ENCODE measurements around the gene UPK2. TPM values are rescaled to one million over a fixed set of nuclear protein-coding genes. Genes with fewer than 3 reads are reported as not detected.
A peak's percentile ranks its signal among the peaks of the same experiment; 100 is the strongest.

The UPK2 gene
- total and polyA plus RNA-seq, 5 experiments from 2014 or later: 0.22 to 0.52 TPM; not detected in 3

- H3K4me1 Mint-ChIP-seq: peaks cover 33 to 60% (median 54%) of the 10 kb centered on the region in 4 donors
- DNase-seq: peak in 1 of 10 donors; percentile 43
- H3K27ac Mint-ChIP-seq: peak overlapping the region; percentile 96 to 100 (median 100)
- H3K27me3 Mint-ChIP-seq: peaks cover 0 to 2% (median 0%) of the 10 kb centered on the region in 5 donors
- H3K9me3 Mint-ChIP-seq: peaks cover 0 to 2% (median 0%) of the 10 kb centered on the region in 9 donors
- H3K4me3 Mint-ChIP-seq: peak overlapping the region; percentile 93 to 99 (median 96)
- peak; percentile 0 to 13 for ATAC-seq
- peaks cover 2 to 8% (median 4%) of the 10 kb centered on the region in 3 donors for H3K36me3 Mint-ChIP-seq
- POLR2A ChIA-PET: interaction anchor here (0.6 to 8.8 kb wide), 14 partner anchors 8 to 493 kb away, joined by 3 to 52 read pairs (median 6); partner anchors contain the start of genes CENATAC, KMT2A, RPS25 and TRAPPC4
Observed at GRCh38 chr11:118928870-118929500, 27.1 kb upstream of the UPK2 start.

GRCh38 chr11:118929501-118930093 is 26.5 kb upstream of the UPK2 start:
- Mint-ChIP-seq H3K27ac (peak overlapping the region; percentile 94 to 100 (median 100)), H3K27me3 (peaks cover 0 to 2% (median 0%) of the 10 kb centered on the region in 5 donors), H3K9me3 (peaks cover 0 to 2% (median 0%) of the 10 kb centered on the region in 9 donors), H3K4me1 (peaks cover 31 to 57% (median 51%) of the 10 kb centered on the region in 4 donors), H3K4me3 (peak overlapping the region; percentile 90 to 99 (median 96)), H3K36me3 (peaks cover 0 to 5% (median 0%) of the 10 kb centered on the region in 3 donors)
- POLR2A ChIA-PET: interaction anchor here (0.6 to 8.8 kb wide), 20 partner anchors 8 to 494 kb away, joined by 3 to 52 read pairs (median 4); partner anchors contain the start of genes CENATAC, KMT2A, RPS25 and TRAPPC4
- peak; percentile 63 to 94 (median 84) for DNase-seq
- ATAC-seq: peak; percentile 29 to 31

DNA sequence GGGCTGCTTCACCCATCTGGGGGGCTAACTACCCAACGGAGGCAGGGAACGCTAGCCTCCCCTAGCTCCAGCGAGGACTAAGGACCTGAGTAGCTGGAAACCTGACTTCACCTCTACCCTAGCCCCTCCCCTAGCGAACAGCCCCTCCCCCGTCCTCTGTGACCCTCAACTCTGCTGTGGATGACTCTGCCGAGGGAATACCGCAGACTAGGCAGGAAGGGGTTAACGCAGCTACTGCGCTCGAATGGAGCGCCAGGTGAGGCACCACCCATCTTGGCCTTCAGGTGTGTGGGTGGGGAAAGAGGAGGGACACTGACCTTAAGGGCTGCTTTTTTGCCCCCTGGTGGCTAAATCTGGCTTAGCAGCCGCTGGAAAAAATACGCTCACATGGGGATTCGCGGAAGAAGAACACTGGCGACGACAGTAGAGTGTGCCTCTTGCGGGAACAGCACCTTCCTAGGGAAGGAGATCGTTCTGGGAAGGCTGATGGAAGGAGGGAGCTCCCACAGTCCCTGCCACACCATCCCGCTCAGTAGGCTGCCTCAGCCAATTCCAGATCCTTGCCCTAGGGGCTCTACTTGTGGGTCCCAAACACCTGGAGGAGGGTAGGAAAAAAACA is 25.9 kb upstream of the UPK2 start:
- peak overlapping the region; percentile 90 to 99 (median 96) for H3K4me3 Mint-ChIP-seq
- DNase-seq: peak; percentile 72 to 95 (median 88)
- H3K27me3 Mint-ChIP-seq: peaks cover 0 to 2% (median 0%) of the 10 kb centered on the region in 5 donors
- H3K27ac Mint-ChIP-seq: peak overlapping the region; percentile 94 to 100 (median 100)
- H3K9me3 Mint-ChIP-seq: peaks cover 0 to 2% (median 0%) of the 10 kb centered on the region in 9 donors
- H3K4me1 Mint-ChIP-seq: peaks cover 31 to 58% (median 51%) of the 10 kb centered on the region in 4 donors
- H3K36me3 Mint-ChIP-seq: peaks cover 0 to 5% (median 0%) of the 10 kb centered on the region in 3 donors
- POLR2A ChIA-PET: interaction anchor here (0.6 to 8.8 kb wide), 19 partner anchors 11 to 494 kb away, joined by 3 to 52 read pairs (median 5); partner anchors contain the start of genes CENATAC, KMT2A, RPS25 and TRAPPC4
- ATAC-seq: peak; percentile 21 to 24

DNA sequence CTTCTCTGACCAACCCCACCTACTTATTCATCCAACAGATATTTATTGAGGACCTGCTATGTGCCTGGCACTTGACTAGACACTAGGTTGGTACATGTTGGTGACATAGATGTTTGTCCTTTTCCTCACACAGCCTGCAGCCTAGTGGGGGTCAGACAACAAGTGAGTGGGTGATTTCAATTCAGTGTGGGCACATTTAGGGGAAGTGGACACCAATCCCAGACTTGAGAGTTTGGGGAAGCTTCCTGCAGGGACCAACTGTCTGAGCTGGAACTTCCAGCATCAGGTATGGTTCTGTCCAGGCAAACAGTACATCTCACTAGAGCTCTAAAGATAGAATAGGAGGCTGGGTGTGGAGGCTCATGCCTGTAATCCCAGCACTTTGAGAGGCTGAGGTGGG is 24.5 kb upstream of the UPK2 start:
- ATAC-seq (no peak), DNase-seq (no peak)
- H3K4me1 Mint-ChIP-seq: peaks cover 26 to 56% (median 48%) of the 10 kb centered on the region in 4 donors
- no peaks in the 10 kb centered on the region for H3K9me3 Mint-ChIP-seq
- peak overlapping the region; percentile 94 to 100 (median 100) for H3K27ac Mint-ChIP-seq
- H3K36me3 Mint-ChIP-seq: no peaks in the 10 kb centered on the region
- POLR2A ChIA-PET: interaction anchor here (1.1 to 5.9 kb wide), 4 partner anchors 10 to 242 kb away, joined by 3 to 50 read pairs (median 6); no protein-coding TSS in a partner anchor
- peak overlapping the region in 5 of 10 donors; percentile 20 to 97 (median 31) for H3K4me3 Mint-ChIP-seq
- no peaks in the 10 kb centered on the region for H3K27me3 Mint-ChIP-seq

DNA sequence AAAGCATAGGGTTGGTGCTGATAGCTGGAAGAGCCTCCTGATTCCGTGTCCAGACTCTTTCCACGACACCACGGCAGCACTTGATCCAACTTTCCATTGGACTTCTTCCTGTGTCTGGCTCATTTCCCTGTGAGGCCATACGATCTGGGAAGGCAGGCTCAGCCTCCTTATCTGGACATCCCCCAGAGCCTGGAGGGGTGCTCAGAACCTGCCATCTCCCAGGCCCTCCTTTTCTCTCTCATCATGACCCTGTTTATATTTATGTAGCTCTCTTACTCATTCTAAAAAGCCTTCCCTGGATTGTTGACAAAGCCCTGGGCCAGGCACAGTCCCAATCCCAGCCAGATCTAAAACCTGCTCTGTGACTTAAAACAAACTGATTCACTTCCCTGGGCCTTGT is 22.6 kb upstream of the UPK2 start:
- H3K4me3 Mint-ChIP-seq: no peak overlapping the region
- H3K4me1 Mint-ChIP-seq: peaks cover 20 to 45% (median 35%) of the 10 kb centered on the region in 4 donors
- no peak for ATAC-seq
- H3K27me3 Mint-ChIP-seq: no peaks in the 10 kb centered on the region
- peak in 1 of 10 donors; percentile 37 for DNase-seq
- POLR2A ChIA-PET: interaction anchor here (0.6 to 5.9 kb wide), 2 partner anchors 8 to 164 kb away, joined by 4 to 50 read pairs; no protein-coding TSS in a partner anchor
- no peaks in the 10 kb centered on the region for H3K36me3 Mint-ChIP-seq
- H3K9me3 Mint-ChIP-seq: no peaks in the 10 kb centered on the region
- H3K27ac Mint-ChIP-seq: peak overlapping the region; percentile 31 to 91 (median 75)

GRCh38 chr11:118935376-118935775 is 20.7 kb upstream of the UPK2 start:
- DNase-seq (peak in 1 of 10 donors; percentile 37), ATAC-seq (no peak)
- POLR2A ChIA-PET: interaction anchor here (2.4 kb wide), 1 partner anchor 9 kb away, joined by 21 read pairs; no protein-coding TSS in a partner anchor
- H3K4me1 Mint-ChIP-seq: peaks cover 26 to 60% (median 48%) of the 10 kb centered on the region in 4 donors
- no peaks in the 10 kb centered on the region for H3K9me3 Mint-ChIP-seq
- H3K27ac Mint-ChIP-seq: peak overlapping the region in 6 of 10 donors; percentile 21 to 80 (median 56)
- no peaks in the 10 kb centered on the region for H3K36me3 Mint-ChIP-seq
- no peak overlapping the region for H3K4me3 Mint-ChIP-seq
- no peaks in the 10 kb centered on the region for H3K27me3 Mint-ChIP-seq

DNA sequence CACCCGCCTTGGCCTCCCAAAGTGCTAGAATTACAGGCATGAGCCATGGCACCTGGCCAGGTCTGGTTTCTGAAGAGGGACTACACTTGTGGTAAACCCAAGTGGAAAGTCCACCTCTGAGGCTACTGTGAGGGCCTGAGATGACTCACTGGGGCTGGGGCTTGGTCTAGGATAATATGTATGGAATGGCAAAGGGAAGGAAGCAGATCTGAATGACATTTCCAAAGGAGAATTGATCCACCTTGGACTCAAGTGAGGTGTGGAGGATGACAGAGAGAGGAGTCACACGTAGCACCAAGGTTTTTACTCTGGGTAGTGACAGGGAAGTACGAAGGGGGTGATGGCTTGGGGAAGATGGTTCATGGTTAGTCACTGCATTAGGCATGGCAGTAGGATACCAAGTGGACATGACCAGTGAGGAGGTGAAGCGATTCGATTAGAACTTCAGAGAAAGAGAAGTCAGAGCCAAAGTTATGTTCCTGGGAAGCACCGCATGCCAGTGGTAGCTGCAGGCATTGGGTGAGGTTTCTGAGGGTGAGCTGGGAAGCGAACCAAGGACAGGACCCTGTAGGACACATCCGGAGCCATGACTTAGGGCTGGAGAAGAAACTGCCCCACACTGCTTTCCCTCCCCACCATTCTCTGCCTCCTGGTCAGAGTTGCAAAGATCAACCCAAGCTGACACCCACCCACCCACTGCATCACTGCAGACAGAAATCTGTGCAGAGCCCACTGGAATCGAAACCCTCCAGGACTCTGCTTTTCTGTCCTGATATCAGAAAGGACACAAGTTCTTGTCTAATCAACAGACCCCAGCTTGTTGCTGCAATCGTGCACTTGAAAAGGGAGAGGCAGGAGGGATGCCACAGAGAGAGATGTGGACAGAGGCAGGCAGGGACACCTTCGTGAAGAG is 17.4 kb upstream of the UPK2 start:
- no peak for ATAC-seq
- H3K9me3 Mint-ChIP-seq: no peaks in the 10 kb centered on the region
- POLR2A ChIA-PET: interaction anchor here (1.5 to 5.4 kb wide), 3 partner anchors 8 to 152 kb away, joined by 3 to 50 read pairs (median 6); partner anchors contain the start of gene DDX6
- H3K4me3 Mint-ChIP-seq: peak overlapping the region in 6 of 10 donors; percentile 20 to 70 (median 52)
- no peaks in the 10 kb centered on the region for H3K27me3 Mint-ChIP-seq
- peaks cover 25 to 56% (median 47%) of the 10 kb centered on the region in 4 donors for H3K4me1 Mint-ChIP-seq
- DNase-seq: peak in 1 of 10 donors; percentile 34
- H3K27ac Mint-ChIP-seq: peak overlapping the region in 9 of 10 donors; percentile 60 to 89 (median 77)
- no peaks in the 10 kb centered on the region for H3K36me3 Mint-ChIP-seq

DNA sequence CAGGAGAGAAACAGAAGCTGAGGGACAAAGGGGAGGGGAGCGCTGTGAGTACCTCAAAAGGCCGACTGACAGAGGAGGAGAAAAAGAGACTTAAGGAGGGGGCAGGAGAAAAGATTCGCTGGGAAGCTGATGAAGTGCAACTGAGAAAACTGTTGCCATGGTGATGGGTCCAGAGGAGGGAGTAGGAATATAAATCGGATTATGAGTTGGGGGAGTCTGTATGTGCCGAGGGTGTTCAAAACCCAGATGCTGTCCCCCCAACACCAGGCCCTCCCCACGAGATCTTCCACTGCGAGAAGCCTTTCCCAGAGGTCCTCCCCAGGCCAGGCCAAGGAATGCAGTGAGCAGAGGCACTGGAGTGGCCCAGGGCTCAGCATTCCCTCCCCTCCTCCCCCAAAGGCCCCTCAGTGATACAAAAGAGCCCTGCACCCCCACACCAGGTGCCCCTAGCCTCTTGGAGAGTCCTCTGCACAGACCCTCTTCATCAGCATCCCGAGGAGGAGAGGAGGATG is 16.6 kb upstream of the UPK2 start:
- Mint-ChIP-seq H3K27me3 (no peaks in the 10 kb centered on the region), H3K4me1 (peaks cover 25 to 50% (median 46%) of the 10 kb centered on the region in 4 donors), H3K4me3 (peak overlapping the region in 5 of 10 donors; percentile 28 to 75 (median 64)), H3K36me3 (no peaks in the 10 kb centered on the region), H3K27ac (peak overlapping the region; percentile 6 to 89 (median 77)), H3K9me3 (no peaks in the 10 kb centered on the region)
- POLR2A ChIA-PET: interaction anchor here (1.0 to 5.4 kb wide), 4 partner anchors 9 to 153 kb away, joined by 3 to 50 read pairs (median 6); partner anchors contain the start of genes DDX6, RPS25 and TRAPPC4
- DNase-seq: no peak
- no peak for ATAC-seq

DNA sequence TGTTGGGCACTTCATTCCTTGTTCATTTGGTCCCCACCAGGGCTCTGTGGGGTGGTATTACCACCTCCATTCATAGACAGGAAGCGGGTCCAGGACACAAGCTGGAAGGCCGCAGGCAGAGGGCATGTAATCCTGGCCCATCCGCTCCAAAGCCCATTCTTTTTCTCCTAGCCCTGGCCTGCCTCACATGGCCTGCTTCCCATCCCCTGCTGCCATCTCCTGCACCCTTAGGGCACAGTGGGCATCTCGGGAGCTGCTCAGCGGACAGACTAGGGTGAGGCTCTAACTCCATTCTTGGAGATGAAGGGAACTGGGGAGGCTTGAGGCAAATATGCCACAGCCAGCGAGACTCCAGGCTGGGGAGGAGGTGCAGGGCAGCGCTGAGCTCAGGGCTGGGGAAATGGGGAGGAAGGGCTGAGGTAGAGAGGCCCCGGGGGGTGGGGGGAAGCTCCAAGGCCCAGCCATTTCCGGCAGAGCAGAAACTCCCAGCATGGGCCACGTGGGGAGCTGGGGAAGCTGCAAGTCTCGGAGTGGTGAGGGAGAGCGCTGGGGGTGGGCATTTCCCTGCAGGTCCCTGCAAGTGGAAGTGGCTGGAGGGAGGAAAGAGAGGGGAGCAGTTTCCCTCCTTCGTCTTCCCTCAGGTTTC is 16.0 kb upstream of the UPK2 start:
- H3K36me3 Mint-ChIP-seq: no peaks in the 10 kb centered on the region
- no peaks in the 10 kb centered on the region for H3K9me3 Mint-ChIP-seq
- H3K27me3 Mint-ChIP-seq: no peaks in the 10 kb centered on the region
- DNase-seq: peak in 9 of 10 donors; percentile 29 to 69 (median 49)
- peak overlapping the region in 6 of 10 donors; percentile 40 to 86 (median 77) for H3K27ac Mint-ChIP-seq
- ATAC-seq: peak; percentile 92 to 95
- peak overlapping the region in 9 of 10 donors; percentile 25 to 79 (median 64) for H3K4me3 Mint-ChIP-seq
- H3K4me1 Mint-ChIP-seq: peaks cover 27 to 52% (median 47%) of the 10 kb centered on the region in 4 donors
- POLR2A ChIA-PET: interaction anchor here (0.6 to 5.4 kb wide), 6 partner anchors 10 to 331 kb away, joined by 3 to 50 read pairs (median 4); partner anchors contain the start of genes DDX6, RPS25 and TRAPPC4

GRCh38 chr11:118947091-118947490 is 9.0 kb upstream of the UPK2 start:
- H3K4me1 Mint-ChIP-seq: peaks cover 4 to 15% (median 10%) of the 10 kb centered on the region in 4 donors
- H3K27me3 Mint-ChIP-seq: peaks cover 0 to 3% (median 0%) of the 10 kb centered on the region in 5 donors
- POLR2A ChIA-PET: interaction anchor here (0.6 kb wide), 1 partner anchor 68 kb away, joined by 3 read pairs; no protein-coding TSS in a partner anchor
- peak overlapping the region in 1 of 10 donors; percentile 54 for H3K27ac Mint-ChIP-seq
- peak overlapping the region in 1 of 10 donors; percentile 60 for H3K4me3 Mint-ChIP-seq
- no peaks in the 10 kb centered on the region for H3K36me3 Mint-ChIP-seq
- no peak for ATAC-seq
- no peak for DNase-seq
- H3K9me3 Mint-ChIP-seq: no peaks in the 10 kb centered on the region

Measured in naive thymus-derived CD8-positive, alpha-beta T cell (primary cell).